Measurements from ENCODE around the gene SPOCK2.
"Not testable (repeated sequence)": the region's sequence is repeated elsewhere in the genome, so short reads cannot be mapped to it uniquely, and the experiment has no call there.

SPOCK2 gene

GRCh38 chr10:72087969-72088888 is at the start of gene SPOCK2:
SPOCK2 (minus strand) TSS chr10:72088551; CDS start chr10:72088328, 223 bp downstream.
- no peak for DNase-seq (ENCODE audit: low spot score)

GRCh38 chr10:72137583-72137982 is 49.2 kb upstream of the SPOCK2 start:
- DNase-seq (ENCODE audit: low spot score), result no peak

GRCh38 chr10:72136225-72136624 is 47.9 kb upstream of the SPOCK2 start:
- DNase-seq (ENCODE audit: low spot score), result not testable (repeated sequence)

- no peak for DNase-seq (ENCODE audit: low spot score)
Observed at GRCh38 chr10:72134785-72135767, 46.7 kb upstream of the SPOCK2 start.

GRCh38 chr10:72133517-72133916 is 45.2 kb upstream of the SPOCK2 start:
- no peak for DNase-seq (ENCODE audit: low spot score)

GRCh38 chr10:72132854-72133253 is 44.5 kb upstream of the SPOCK2 start:
- DNase-seq (ENCODE audit: low spot score), result no peak

GRCh38 chr10:72127571-72127970 is 39.2 kb upstream of the SPOCK2 start:
- no peak for DNase-seq (ENCODE audit: low spot score)

- no peak for DNase-seq (ENCODE audit: low spot score)
Observed at GRCh38 chr10:72126872-72127232, 38.5 kb upstream of the SPOCK2 start.

GRCh38 chr10:72126184-72126871 is 38.0 kb upstream of the SPOCK2 start:
- no peak for DNase-seq (ENCODE audit: low spot score)

- DNase-seq (ENCODE audit: low spot score), result no peak
Observed at GRCh38 chr10:72124989-72125388, 36.6 kb upstream of the SPOCK2 start.

- DNase-seq (ENCODE audit: low spot score), result no peak
Observed at GRCh38 chr10:72124381-72124780, 36.0 kb upstream of the SPOCK2 start.

- DNase-seq (ENCODE audit: low spot score), result no peak
Observed at GRCh38 chr10:72123616-72124015, 35.3 kb upstream of the SPOCK2 start.

- no peak for DNase-seq (ENCODE audit: low spot score)
Observed at GRCh38 chr10:72122221-72122620, 33.9 kb upstream of the SPOCK2 start.

GRCh38 chr10:72121389-72121788 is 33.0 kb upstream of the SPOCK2 start:
- DNase-seq (ENCODE audit: low spot score), result no peak

GRCh38 chr10:72116372-72116771 is 28.0 kb upstream of the SPOCK2 start:
- no peak for DNase-seq (ENCODE audit: low spot score)

- no peak for DNase-seq (ENCODE audit: low spot score)
Observed at GRCh38 chr10:72114706-72115450, 26.5 kb upstream of the SPOCK2 start.

GRCh38 chr10:72110673-72111401 is 22.5 kb upstream of the SPOCK2 start:
- DNase-seq (ENCODE audit: low spot score), result no peak

GRCh38 chr10:72109636-72110157 is 21.3 kb upstream of the SPOCK2 start:
- no peak for DNase-seq (ENCODE audit: low spot score)

- DNase-seq (ENCODE audit: low spot score), result no peak
Observed at GRCh38 chr10:72108830-72109635, 20.7 kb upstream of the SPOCK2 start.

- not testable (repeated sequence) for DNase-seq (ENCODE audit: low spot score)
Observed at GRCh38 chr10:72108004-72108370, 19.6 kb upstream of the SPOCK2 start.

All from ecto neural progenitor cell (in vitro differentiated cells).